Measurements from ENCODE around the gene HTR6. TPM values are rescaled to one million over a fixed set of nuclear protein-coding genes. Genes with fewer than 3 reads are reported as not detected.

Gene HTR6
- total RNA-seq, 1 experiment from 2014 or later: 0.37 TPM

GRCh38 chr1:19682901-19683300, 18.2 kb downstream of the HTR6 start:
- Histone ChIP-seq H3K23ac (ENCODE audit: insufficient read length, low read depth, low read length) (no peak overlapping the region), H3K18ac (ENCODE audit: insufficient read length, low read depth, low read length) (no peak overlapping the region), H4K91ac (ENCODE audit: insufficient read length, low read depth, low read length) (no peak overlapping the region), H3K27me3 (ENCODE audit: insufficient read depth, low read length) (no peaks in the 10 kb centered on the region), H4K5ac (ENCODE audit: insufficient read length, low read depth, low read length) (no peak overlapping the region), H2BK20ac (ENCODE audit: low read depth, low read length, poor library complexity, severe bottlenecking) (no peak overlapping the region), H2BK5ac (ENCODE audit: insufficient read length, low read length) (no peak overlapping the region), H3K56ac (ENCODE audit: insufficient read length, low read depth, low read length) (no peak overlapping the region), H2BK15ac (ENCODE audit: low read depth, low read length) (no peak overlapping the region), H2BK120ac (ENCODE audit: low read depth, low read length, poor library complexity, severe bottlenecking) (no peak overlapping the region), H3K4ac (ENCODE audit: low read depth, low read length) (no peak overlapping the region), H2AK5ac (ENCODE audit: insufficient read length, low read length) (no peak overlapping the region), H4K8ac (replicated peaks; ENCODE audit: insufficient read length, low read depth, low read length) (no peak overlapping the region), H3K27ac (ENCODE audit: insufficient read length, low read depth, low read length) (no peak overlapping the region), H3K14ac (ENCODE audit: insufficient read depth, low read length) (no peak overlapping the region; the same call in 1 of the 2 replicates), H3K9ac (ENCODE audit: extremely low read depth, insufficient read length, low read length) (no peak overlapping the region), H3K9me3 (ENCODE audit: control insufficient read depth, low read depth, low read length) (no peaks in the 10 kb centered on the region), H3T11ph (ENCODE audit: low read length) (no peak overlapping the region), H3K79me1 (ENCODE audit: insufficient read depth, low read depth, low read length, poor library complexity, severe bottlenecking) (no peaks in the 10 kb centered on the region), H3K4me1 (ENCODE audit: insufficient read depth, low read length) (no peaks in the 10 kb centered on the region; the same call in 1 of the 2 replicates), H2AFZ (ENCODE audit: low read length) (no peak overlapping the region), H3K4me2 (ENCODE audit: insufficient read depth, insufficient read length, low read length) (no peak overlapping the region), H3K79me2 (ENCODE audit: insufficient read depth, low read length) (no peaks in the 10 kb centered on the region), H4K20me1 (ENCODE audit: control insufficient read depth, insufficient read depth, insufficient read length) (no peaks in the 10 kb centered on the region), H2BK12ac (ENCODE audit: insufficient read length, low read depth, low read length) (no peak overlapping the region), H3K23me2 (ENCODE audit: insufficient read length, low read depth, low read length, poor library complexity, severe bottlenecking) (no peaks in the 10 kb centered on the region)
- DNase-seq: no peak
- Mint-ChIP-seq H3K4me3 (no peak overlapping the region), H3K36me3 (ENCODE audit: insufficient read depth in 1 of 3, low read depth in 3 of 3) (peaks cover 0 to 4% (median 0%) of the 10 kb centered on the region in 3 experiments; a peak in 2 of 7 replicates), H3K27ac (no peak overlapping the region), H3K4me1 (peaks cover 22 to 45% of the 10 kb centered on the region in 2 experiments), H3K9me3 (peaks cover 0 to 4% of the 10 kb centered on the region in 2 experiments; a peak in 2 of 5 replicates), H3K27me3 (ENCODE audit: low read depth) (peaks cover 6% of the 10 kb centered on the region; the same call in 1 of the 2 replicates)
- no CpG with 5 or more reads among the region's 7 CpGs for WGBS (ENCODE audit: extremely low coverage, insufficient read length, low lambda C conversion rate)
- TF ChIP-seq CTCF (conservative IDR thresholded peaks at IDR 0.05): no peak
